ENCODE data around the gene SMIM45.

Gene SMIM45

GRCh38 chr22:41979423-41980250, 27.7 kb downstream of the SMIM45 start:
- H3K27me3 ChIP-seq (ENCODE audit: control insufficient read depth in 2 of 2, insufficient read depth in 2 of 2, low read length in 2 of 2) = peaks cover 27 to 35% of the 10 kb centered on the region in 2 donors
- H3K4me1 Mint-ChIP-seq = peaks cover 27% of the 10 kb centered on the region
- intact Hi-C loops (cut with micrococcal nuclease) = no loop called here
- no peak overlapping the region for H3K4me3 ChIP-seq (replicated peaks in 1 of 3; ENCODE audit: low read depth in 2 of 3, low read length in 3 of 3)
- no peak overlapping the region for H3K4me2 ChIP-seq (replicated peaks; ENCODE audit: extremely low read depth, low read length, poor library complexity, severe bottlenecking)
- no peak overlapping the region for H2AFZ ChIP-seq (ENCODE audit: insufficient read depth, low read depth, low read length, poor library complexity, severe bottlenecking)
- DNase-seq = no peak
- H3K36me3 Mint-ChIP-seq = no peaks in the 10 kb centered on the region
- H3K9ac ChIP-seq (ENCODE audit: insufficient read depth, low read length, poor library complexity, severe bottlenecking) = no peak overlapping the region
- TF ChIP-seq CTCF (IDR thresholded peaks at IDR 0.05) = no peak
- no peak overlapping the region for H3K27ac ChIP-seq (ENCODE audit: low read depth in 1 of 2, low read length in 2 of 2)
- peaks cover 16 to 26% of the 10 kb centered on the region in 2 donors for H3K4me1 ChIP-seq (ENCODE audit: control insufficient read depth in 1 of 2, insufficient read depth in 2 of 2, low read length in 2 of 2)
- peaks cover 0 to 12% of the 10 kb centered on the region in 2 donors for H3K9me3 ChIP-seq (replicated peaks in 1 of 2; ENCODE audit: control insufficient read depth in 1 of 2, insufficient read depth in 1 of 2, low read length in 2 of 2)
- no peaks in the 10 kb centered on the region for H4K20me1 ChIP-seq (ENCODE audit: insufficient read depth, low read length)
- peaks cover 0 to 11% (median 2%) of the 10 kb centered on the region in 7 donors for H3K9me3 Mint-ChIP-seq
- no peaks in the 10 kb centered on the region for H3K79me2 ChIP-seq (ENCODE audit: insufficient read depth, low read length)
- H3K36me3 ChIP-seq (replicated peaks in 1 of 2; ENCODE audit: control insufficient read depth in 1 of 2, insufficient read depth in 2 of 2, low read length in 2 of 2) = no peaks in the 10 kb centered on the region
- H3K27ac Mint-ChIP-seq = peak overlapping the region in 2 of 7 donors; percentile 43 to 51
- WGBS (ENCODE audit: insufficient coverage) = 90% methylated on average over 3 of the region's 9 CpGs
- H3K4me3 Mint-ChIP-seq = no peak overlapping the region
- peaks cover 41 to 46% (median 45%) of the 10 kb centered on the region in 3 donors for H3K27me3 Mint-ChIP-seq (ENCODE audit: low read depth in 3 of 3)

GRCh38 chr22:41982865-41983264, 30.9 kb downstream of the SMIM45 start:
- WGBS (ENCODE audit: insufficient coverage) = 82% methylated on average over 4 of the region's 5 CpGs
- H3K4me1 ChIP-seq (ENCODE audit: control insufficient read depth in 1 of 2, insufficient read depth in 2 of 2, low read length in 2 of 2) = peaks cover 9 to 14% of the 10 kb centered on the region in 2 donors
- no peak for TF ChIP-seq CTCF (IDR thresholded peaks at IDR 0.05)
- H4K20me1 ChIP-seq (ENCODE audit: insufficient read depth, low read length) = no peaks in the 10 kb centered on the region
- Mint-ChIP-seq H3K9me3 (peaks cover 0 to 3% (median 0%) of the 10 kb centered on the region in 7 donors), H3K27ac (no peak overlapping the region), H3K27me3 (ENCODE audit: low read depth in 3 of 3) (peaks cover 18 to 20% (median 19%) of the 10 kb centered on the region in 3 donors), H3K4me3 (no peak overlapping the region), H3K36me3 (no peaks in the 10 kb centered on the region), H3K4me1 (peaks cover 16% of the 10 kb centered on the region)
- H3K4me2 ChIP-seq (replicated peaks; ENCODE audit: extremely low read depth, low read length, poor library complexity, severe bottlenecking) = no peak overlapping the region
- no peaks in the 10 kb centered on the region for H3K79me2 ChIP-seq (ENCODE audit: insufficient read depth, low read length)
- H3K9me3 ChIP-seq (replicated peaks in 1 of 2; ENCODE audit: control insufficient read depth in 1 of 2, insufficient read depth in 1 of 2, low read length in 2 of 2) = no peaks in the 10 kb centered on the region
- H3K4me3 ChIP-seq (replicated peaks in 1 of 3; ENCODE audit: low read depth in 2 of 3, low read length in 3 of 3) = no peak overlapping the region
- intact Hi-C loops (cut with micrococcal nuclease) = no loop called here
- peaks cover 2 to 8% of the 10 kb centered on the region in 2 donors for H3K27me3 ChIP-seq (ENCODE audit: control insufficient read depth in 2 of 2, insufficient read depth in 2 of 2, low read length in 2 of 2)
- no peak for DNase-seq
- H3K9ac ChIP-seq (ENCODE audit: insufficient read depth, low read length, poor library complexity, severe bottlenecking) = no peak overlapping the region
- no peaks in the 10 kb centered on the region for H3K36me3 ChIP-seq (replicated peaks in 1 of 2; ENCODE audit: control insufficient read depth in 1 of 2, insufficient read depth in 2 of 2, low read length in 2 of 2)
- no peak overlapping the region for H3K27ac ChIP-seq (ENCODE audit: low read depth in 1 of 2, low read length in 2 of 2)
- H2AFZ ChIP-seq (ENCODE audit: insufficient read depth, low read depth, low read length, poor library complexity, severe bottlenecking) = no peak overlapping the region
